ENCODE measurements around the gene ABCA2. TPM values are rescaled to one million over a fixed set of nuclear protein-coding genes. Genes with fewer than 3 reads are reported as not detected.

The ABCA2 gene
- total and polyA plus RNA-seq, 8 donors, result 20.8 to 34.8 (median 29.8) TPM

GRCh38 chr9:137069508-137070091 lies 41.6 kb upstream of the ABCA2 start:
- no peak overlapping the region for H3K27ac ChIP-seq
- intact Hi-C loops (cut with DNase I), result loop anchor here in 1 of 2 donors (10.0 kb wide), 1 partner anchor 285 kb away; no protein-coding TSS in a partner anchor
- H3K9me3 ChIP-seq, result no peaks in the 10 kb centered on the region
- no peaks in the 10 kb centered on the region for H3K36me3 ChIP-seq
- DNase-seq (no peak), ATAC-seq (no peak)
- H3K27me3 ChIP-seq, result peaks cover 0 to 21% of the 10 kb centered on the region in 2 donors
- TF ChIP-seq, protein P1, sequence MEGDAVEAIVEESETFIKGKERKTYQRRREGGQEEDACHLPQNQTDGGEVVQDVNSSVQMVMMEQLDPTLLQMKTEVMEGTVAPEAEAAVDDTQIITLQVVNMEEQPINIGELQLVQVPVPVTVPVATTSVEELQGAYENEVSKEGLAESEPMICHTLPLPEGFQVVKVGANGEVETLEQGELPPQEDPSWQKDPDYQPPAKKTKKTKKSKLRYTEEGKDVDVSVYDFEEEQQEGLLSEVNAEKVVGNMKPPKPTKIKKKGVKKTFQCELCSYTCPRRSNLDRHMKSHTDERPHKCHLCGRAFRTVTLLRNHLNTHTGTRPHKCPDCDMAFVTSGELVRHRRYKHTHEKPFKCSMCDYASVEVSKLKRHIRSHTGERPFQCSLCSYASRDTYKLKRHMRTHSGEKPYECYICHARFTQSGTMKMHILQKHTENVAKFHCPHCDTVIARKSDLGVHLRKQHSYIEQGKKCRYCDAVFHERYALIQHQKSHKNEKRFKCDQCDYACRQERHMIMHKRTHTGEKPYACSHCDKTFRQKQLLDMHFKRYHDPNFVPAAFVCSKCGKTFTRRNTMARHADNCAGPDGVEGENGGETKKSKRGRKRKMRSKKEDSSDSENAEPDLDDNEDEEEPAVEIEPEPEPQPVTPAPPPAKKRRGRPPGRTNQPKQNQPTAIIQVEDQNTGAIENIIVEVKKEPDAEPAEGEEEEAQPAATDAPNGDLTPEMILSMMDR (IDR thresholded peaks at IDR 0.05), result no peak
- peak overlapping the region in 1 of 2 donors; percentile 41 for H3K4me3 ChIP-seq
- H3K4me1 ChIP-seq, result peaks cover 11 to 30% of the 10 kb centered on the region in 2 donors

- no peaks in the 10 kb centered on the region for H3K9me3 ChIP-seq
- no peak overlapping the region for H3K27ac ChIP-seq
- ATAC-seq (no peak), DNase-seq (no peak)
- H3K36me3 ChIP-seq, result no peaks in the 10 kb centered on the region
- H3K4me3 ChIP-seq, result peak overlapping the region in 1 of 2 donors; percentile 41
- H3K27me3 ChIP-seq, result peaks cover 0 to 21% of the 10 kb centered on the region in 2 donors
- peaks cover 11 to 35% of the 10 kb centered on the region in 2 donors for H3K4me1 ChIP-seq
- intact Hi-C loops (cut with DNase I), result loop anchor here in 1 of 2 donors (10.0 kb wide), 1 partner anchor 284 kb away; no protein-coding TSS in a partner anchor
- TF ChIP-seq, protein P1 (IDR thresholded peaks at IDR 0.05), result no peak
These were observed 40.8 kb upstream of the ABCA2 start for GRCh38 chr9:137068539-137069507.

DNA sequence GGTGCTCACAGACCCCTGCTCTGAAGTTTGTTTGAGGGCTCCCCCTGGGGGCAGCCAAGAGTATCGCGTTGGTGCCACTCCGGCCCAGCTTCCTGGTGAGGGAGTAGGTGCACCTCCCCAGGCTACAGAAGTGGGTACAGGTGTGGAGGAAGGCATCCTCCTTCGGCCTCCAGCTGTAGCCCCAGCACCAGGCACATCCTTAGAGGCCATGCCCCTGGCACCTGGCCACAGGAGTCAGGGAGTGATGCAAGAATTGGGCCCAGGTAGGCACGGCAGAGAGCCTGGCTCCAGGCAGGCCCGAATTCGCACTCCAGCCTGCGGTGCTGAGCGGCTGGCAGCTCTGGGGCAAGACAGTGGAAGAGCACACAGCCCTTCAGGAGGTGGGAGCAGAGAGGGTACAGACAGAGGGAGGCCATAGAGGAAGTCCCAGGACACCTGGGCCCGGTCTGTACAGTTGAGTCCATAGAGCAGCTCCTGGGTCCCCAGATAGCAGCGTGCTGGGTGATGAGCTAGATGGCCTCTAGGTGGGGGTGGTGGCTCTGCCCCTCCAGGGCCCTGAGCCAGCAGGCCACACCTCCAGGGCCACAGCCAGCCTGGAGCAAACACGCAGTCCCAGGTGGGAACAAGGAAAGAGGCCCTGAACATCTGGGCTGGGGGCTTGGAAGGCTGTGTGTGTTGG lies 40.0 kb upstream of the ABCA2 start:
- DNase-seq, result peak in 3 of 4 donors; percentile 81 to 92 (median 85)
- intact Hi-C loops (cut with DNase I), result loop anchor here in 1 of 2 donors (10.0 kb wide), 1 partner anchor 283 kb away; no protein-coding TSS in a partner anchor
- no peaks in the 10 kb centered on the region for H3K9me3 ChIP-seq

GRCh38 chr9:137066096-137066861 lies 38.2 kb upstream of the ABCA2 start:
- Histone ChIP-seq H3K36me3 (no peaks in the 10 kb centered on the region), H3K9me3 (no peaks in the 10 kb centered on the region), H3K27me3 (peaks cover 0 to 21% of the 10 kb centered on the region in 2 donors), H3K4me3 (no peak overlapping the region), H3K27ac (no peak overlapping the region), H3K4me1 (peaks cover 11 to 30% of the 10 kb centered on the region in 2 donors)
- DNase-seq (no peak), ATAC-seq (no peak)
- intact Hi-C loops (cut with DNase I), result loop anchor here in 1 of 2 donors (10.0 kb wide), 1 partner anchor 281 kb away; no protein-coding TSS in a partner anchor
- TF ChIP-seq, protein P1 (IDR thresholded peaks at IDR 0.05), result no peak

More for the DNA sequence above, 40.0 kb upstream of the ABCA2 start:
- peaks cover 11 to 37% of the 10 kb centered on the region in 2 donors for H3K4me1 ChIP-seq
- no peak overlapping the region for H3K4me3 ChIP-seq
- H3K27ac ChIP-seq, result no peak overlapping the region
- H3K36me3 ChIP-seq, result no peaks in the 10 kb centered on the region
- peaks cover 0 to 21% of the 10 kb centered on the region in 2 donors for H3K27me3 ChIP-seq
- TF ChIP-seq, protein P1 (IDR thresholded peaks at IDR 0.05), result peak; percentile 80 to 91
- ATAC-seq, result peak; percentile 62

Data from left lung (tissue), 10 donors.